ENCODE data around the gene TNRC6C.

TNRC6C gene

GRCh38 chr17:78006338-78006737, 47.8 kb downstream of the TNRC6C start:
- peaks cover 12% of the 10 kb centered on the region; the same call in 1 of the 2 replicates for H3K36me3 ChIP-seq (ENCODE audit: insufficient read depth)
- no peak overlapping the region for H2AFZ ChIP-seq (ENCODE audit: low read depth)
- H3K79me2 ChIP-seq (ENCODE audit: insufficient read depth, low read depth): no peaks in the 10 kb centered on the region
- H3K27ac ChIP-seq: no peak overlapping the region
- H3K27me3 ChIP-seq (ENCODE audit: insufficient read depth, low read depth): no peaks in the 10 kb centered on the region
- H3K4me2 ChIP-seq: no peak overlapping the region
- no peaks in the 10 kb centered on the region for H4K20me1 ChIP-seq (ENCODE audit: insufficient read depth)
- no peak overlapping the region for H3K9ac ChIP-seq
- TF ChIP-seq CTCF (conservative IDR thresholded peaks at IDR 0.05; ENCODE audit: low read depth, low read length): no peak
- H3K4me3 ChIP-seq (IDR thresholded peaks at IDR 0.05; ENCODE audit: insufficient read depth, low read depth, low read length): no peak overlapping the region
- H3K4me1 ChIP-seq (ENCODE audit: low read depth, poor library complexity, severe bottlenecking): no peaks in the 10 kb centered on the region

- no peak for TF ChIP-seq CTCF (conservative IDR thresholded peaks at IDR 0.05; ENCODE audit: low read depth, low read length)
These were observed 49.1 kb downstream of the TNRC6C start for GRCh38 chr17:78007647-78008046.

GRCh38 chr17:78010759-78011158, 52.3 kb downstream of the TNRC6C start:
- H3K27ac ChIP-seq: no peak overlapping the region
- TF ChIP-seq CTCF (conservative IDR thresholded peaks at IDR 0.05; ENCODE audit: low read depth, low read length): no peak
- no peak overlapping the region for H3K4me2 ChIP-seq
- no peaks in the 10 kb centered on the region for H4K20me1 ChIP-seq (ENCODE audit: insufficient read depth)
- H3K4me1 ChIP-seq (ENCODE audit: low read depth, poor library complexity, severe bottlenecking): peaks cover 10% of the 10 kb centered on the region
- H3K36me3 ChIP-seq (ENCODE audit: insufficient read depth): peaks cover 12% of the 10 kb centered on the region; the same call in 1 of the 2 replicates
- H3K79me2 ChIP-seq (ENCODE audit: insufficient read depth, low read depth): no peaks in the 10 kb centered on the region
- no peak overlapping the region for H3K4me3 ChIP-seq (IDR thresholded peaks at IDR 0.05; ENCODE audit: insufficient read depth, low read depth, low read length)
- H3K9ac ChIP-seq: no peak overlapping the region
- no peaks in the 10 kb centered on the region for H3K27me3 ChIP-seq (ENCODE audit: insufficient read depth, low read depth)
- no peak overlapping the region for H2AFZ ChIP-seq (ENCODE audit: low read depth)

More at GRCh38 chr17:78007647-78008046, 49.1 kb downstream of the TNRC6C start:
- Histone ChIP-seq H4K20me1 (ENCODE audit: insufficient read depth) (no peaks in the 10 kb centered on the region), H3K4me2 (no peak overlapping the region), H3K4me1 (ENCODE audit: low read depth, poor library complexity, severe bottlenecking) (no peaks in the 10 kb centered on the region), H3K27me3 (ENCODE audit: insufficient read depth, low read depth) (no peaks in the 10 kb centered on the region), H3K4me3 (IDR thresholded peaks at IDR 0.05; ENCODE audit: insufficient read depth, low read depth, low read length) (no peak overlapping the region), H3K79me2 (ENCODE audit: insufficient read depth, low read depth) (no peaks in the 10 kb centered on the region), H3K27ac (no peak overlapping the region), H3K36me3 (ENCODE audit: insufficient read depth) (peaks cover 12% of the 10 kb centered on the region; the same call in 1 of the 2 replicates), H2AFZ (ENCODE audit: low read depth) (no peak overlapping the region), H3K9ac (no peak overlapping the region)

- no peak for TF ChIP-seq CTCF (conservative IDR thresholded peaks at IDR 0.05; ENCODE audit: low read depth, low read length)
- H4K20me1 ChIP-seq (ENCODE audit: insufficient read depth): no peaks in the 10 kb centered on the region
- H2AFZ ChIP-seq (ENCODE audit: low read depth): no peak overlapping the region
- no peak overlapping the region for H3K9ac ChIP-seq
- no peak overlapping the region for H3K27ac ChIP-seq
- no peak overlapping the region for H3K4me3 ChIP-seq (IDR thresholded peaks at IDR 0.05; ENCODE audit: insufficient read depth, low read depth, low read length)
- peaks cover 9% of the 10 kb centered on the region; the same call in 1 of the 2 replicates for H3K36me3 ChIP-seq (ENCODE audit: insufficient read depth)
- no peaks in the 10 kb centered on the region for H3K79me2 ChIP-seq (ENCODE audit: insufficient read depth, low read depth)
- H3K4me2 ChIP-seq: no peak overlapping the region
- no peaks in the 10 kb centered on the region for H3K27me3 ChIP-seq (ENCODE audit: insufficient read depth, low read depth)
- H3K4me1 ChIP-seq (ENCODE audit: low read depth, poor library complexity, severe bottlenecking): peaks cover 10% of the 10 kb centered on the region
These were observed 53.9 kb downstream of the TNRC6C start for GRCh38 chr17:78012428-78012827.

All from KMS-11 (cell line).